Mammary epithelial cell (primary cell): ENCODE results near the gene PTDSS2.

Experiments
- EZH2 ChIP-seq: IDR thresholded peaks from 2 replicates; pipeline ENCODE4 v1.6.1; 2012; ENCODE audit warnings: low read length, inconsistent platforms, borderline replicate concordance
- TF ChIP-seq, protein P1 (sequence below), 2 donors: IDR thresholded peaks in 1 of 2; conservative IDR thresholded peaks in 1 of 2; 2 replicates each; pipeline ENCODE4 v1.5.1; 2011 to 2012; ENCODE audit warnings: inconsistent platforms in 2 of 2, low read length in 2 of 2, mild to moderate bottlenecking in 2 of 2, control low read depth in 1 of 2, low read depth in 1 of 2; ENCODE audit not compliant: insufficient read depth in 1 of 2; ENCODE audit errors: extremely low read depth in 1 of 2

DNA sequence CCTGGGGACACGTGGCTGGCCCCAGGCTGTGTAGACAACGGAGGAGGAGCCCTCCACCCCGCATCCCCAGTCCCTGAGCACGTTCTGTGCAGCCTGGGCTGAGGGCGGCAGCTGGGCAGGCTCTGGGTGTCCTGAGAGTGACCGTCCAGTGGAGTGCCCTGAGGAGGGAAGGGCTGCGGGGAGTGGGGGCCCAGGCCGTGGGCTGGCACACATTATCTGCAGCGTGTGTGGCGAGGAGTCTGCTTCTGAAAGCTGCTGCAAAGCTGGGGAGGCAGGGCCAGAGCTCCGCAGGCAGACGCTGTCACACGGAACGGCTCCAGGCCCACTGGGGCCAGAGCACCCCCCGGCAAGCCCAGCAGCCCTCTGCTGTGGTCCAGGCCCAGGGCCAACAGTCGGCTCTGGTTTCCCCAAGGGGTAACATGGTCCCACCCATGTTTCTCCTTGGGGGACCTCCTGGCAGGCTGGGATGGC, 7.4 kb upstream of the PTDSS2 start:
- TF ChIP-seq, protein P1, sequence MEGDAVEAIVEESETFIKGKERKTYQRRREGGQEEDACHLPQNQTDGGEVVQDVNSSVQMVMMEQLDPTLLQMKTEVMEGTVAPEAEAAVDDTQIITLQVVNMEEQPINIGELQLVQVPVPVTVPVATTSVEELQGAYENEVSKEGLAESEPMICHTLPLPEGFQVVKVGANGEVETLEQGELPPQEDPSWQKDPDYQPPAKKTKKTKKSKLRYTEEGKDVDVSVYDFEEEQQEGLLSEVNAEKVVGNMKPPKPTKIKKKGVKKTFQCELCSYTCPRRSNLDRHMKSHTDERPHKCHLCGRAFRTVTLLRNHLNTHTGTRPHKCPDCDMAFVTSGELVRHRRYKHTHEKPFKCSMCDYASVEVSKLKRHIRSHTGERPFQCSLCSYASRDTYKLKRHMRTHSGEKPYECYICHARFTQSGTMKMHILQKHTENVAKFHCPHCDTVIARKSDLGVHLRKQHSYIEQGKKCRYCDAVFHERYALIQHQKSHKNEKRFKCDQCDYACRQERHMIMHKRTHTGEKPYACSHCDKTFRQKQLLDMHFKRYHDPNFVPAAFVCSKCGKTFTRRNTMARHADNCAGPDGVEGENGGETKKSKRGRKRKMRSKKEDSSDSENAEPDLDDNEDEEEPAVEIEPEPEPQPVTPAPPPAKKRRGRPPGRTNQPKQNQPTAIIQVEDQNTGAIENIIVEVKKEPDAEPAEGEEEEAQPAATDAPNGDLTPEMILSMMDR (conservative IDR thresholded peaks at IDR 0.05 in 1 of 2, IDR thresholded peaks at IDR 0.05 in 1 of 2; ENCODE audit: extremely low read depth in 1 of 2, insufficient read depth in 1 of 2, low read depth in 1 of 2, low read length in 2 of 2) = no peak
- TF ChIP-seq EZH2 = no peak
